Keratinocyte (primary cell): Measurements from ENCODE around the gene TGM4.

Experiments used
- EZH2 ChIP-seq: IDR thresholded peaks from one replicate; pipeline ENCODE4 v1.6.1; 2012; ENCODE audit warnings: inconsistent platforms, mild to moderate bottlenecking, low read length, moderate library complexity
- TF ChIP-seq, protein P1 (sequence below), 3 experiments: IDR thresholded peaks in 1 of 3; conservative IDR thresholded peaks in 1 of 3; optimal IDR thresholded peaks in 1 of 3; 2 replicates in 2 of 3; 3 replicates in 1 of 3; pipeline versions ENCODE3 to v1.5.1; 2011; ENCODE audit warnings: low read length in 3 of 3, mild to moderate bottlenecking in 3 of 3, moderate library complexity in 2 of 3, control low read depth in 1 of 3, inconsistent platforms in 1 of 3; ENCODE audit not compliant: insufficient read depth in 2 of 3; ENCODE audit errors: extremely low read depth in 1 of 3

GRCh38 chr3:44962621-44963393 is 88.4 kb downstream of the TGM4 start:
- TF ChIP-seq, protein P1, sequence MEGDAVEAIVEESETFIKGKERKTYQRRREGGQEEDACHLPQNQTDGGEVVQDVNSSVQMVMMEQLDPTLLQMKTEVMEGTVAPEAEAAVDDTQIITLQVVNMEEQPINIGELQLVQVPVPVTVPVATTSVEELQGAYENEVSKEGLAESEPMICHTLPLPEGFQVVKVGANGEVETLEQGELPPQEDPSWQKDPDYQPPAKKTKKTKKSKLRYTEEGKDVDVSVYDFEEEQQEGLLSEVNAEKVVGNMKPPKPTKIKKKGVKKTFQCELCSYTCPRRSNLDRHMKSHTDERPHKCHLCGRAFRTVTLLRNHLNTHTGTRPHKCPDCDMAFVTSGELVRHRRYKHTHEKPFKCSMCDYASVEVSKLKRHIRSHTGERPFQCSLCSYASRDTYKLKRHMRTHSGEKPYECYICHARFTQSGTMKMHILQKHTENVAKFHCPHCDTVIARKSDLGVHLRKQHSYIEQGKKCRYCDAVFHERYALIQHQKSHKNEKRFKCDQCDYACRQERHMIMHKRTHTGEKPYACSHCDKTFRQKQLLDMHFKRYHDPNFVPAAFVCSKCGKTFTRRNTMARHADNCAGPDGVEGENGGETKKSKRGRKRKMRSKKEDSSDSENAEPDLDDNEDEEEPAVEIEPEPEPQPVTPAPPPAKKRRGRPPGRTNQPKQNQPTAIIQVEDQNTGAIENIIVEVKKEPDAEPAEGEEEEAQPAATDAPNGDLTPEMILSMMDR (optimal IDR thresholded peaks at IDR 0.05 in 1 of 3, IDR thresholded peaks at IDR 0.05 in 1 of 3, conservative IDR thresholded peaks at IDR 0.05 in 1 of 3; ENCODE audit: extremely low read depth in 1 of 3, insufficient read depth in 2 of 3, low read length in 3 of 3) = no peak
- TF ChIP-seq EZH2 = no peak
